ENCODE measurements around the gene MTR. TPM values are rescaled to one million over a fixed set of nuclear protein-coding genes. Genes with fewer than 3 reads are reported as not detected.

The MTR gene
- total RNA-seq (2014; rRNA removed; shearing (Covaris generic)) (22.3 and 23.0 TPM in 2 replicates), total RNA-seq (2022) (59.0 and 63.8 TPM in 2 replicates), Bru-seq, nascent RNA (percentile 89 among the genes with signal in this experiment), BruChase-seq, experiment 1, labeled RNA remaining after a 6-hour chase (percentile 85 among the genes with signal in this experiment), BruChase-seq, experiment 2, labeled RNA remaining after a 2-hour chase (percentile 88 among the genes with signal in this experiment)
- long read RNA-seq, full-length matches to known transcripts = 9 of 49 reads
- long read RNA-seq, partial matches to known transcripts = 1 of 49 reads
- long read RNA-seq, other reads (novel, unspliced or antisense) = 39 of 49 reads

DNA sequence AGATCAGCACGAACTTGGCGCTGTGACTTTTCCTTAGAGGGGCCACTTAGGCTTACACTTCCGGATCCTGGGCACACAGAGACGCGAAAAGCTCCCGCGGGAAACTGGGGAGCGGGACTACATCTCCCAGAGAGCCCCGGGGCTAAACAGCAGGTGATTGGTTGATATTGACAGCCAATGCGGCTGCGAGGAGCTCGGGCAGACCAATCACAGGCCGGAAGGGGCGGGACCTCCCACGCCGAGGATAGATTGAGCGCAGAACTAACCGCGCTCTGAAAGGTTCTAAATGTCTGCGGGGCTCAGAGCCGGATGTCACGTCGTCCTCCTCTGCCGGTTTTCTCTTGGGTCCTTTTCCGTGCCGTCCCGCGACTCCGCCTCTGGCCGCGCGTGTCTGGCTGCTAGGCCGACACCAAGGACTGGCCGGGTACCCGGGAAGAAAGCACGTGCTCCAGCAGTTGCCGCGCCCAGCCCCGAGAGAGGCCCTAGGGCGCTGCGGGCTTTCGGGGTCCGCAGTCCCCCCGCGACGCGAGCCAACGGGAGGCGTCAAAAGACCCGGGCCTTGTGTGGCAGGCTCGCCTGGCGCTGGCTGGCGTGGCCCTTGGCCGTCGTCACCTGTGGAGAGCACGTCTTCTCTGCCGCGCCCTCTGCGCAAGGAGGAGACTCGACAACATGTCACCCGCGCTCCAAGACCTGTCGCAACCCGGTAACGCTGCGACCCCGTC lies at the start of gene MTR:
TSS of gene MTR (plus strand) at position 258 of the 722 bp plus-strand sequence. CDS start at position 670, 412 bp downstream.
- DNase-seq (ENCODE audit: low spot score) = peak; percentile 98

DNA sequence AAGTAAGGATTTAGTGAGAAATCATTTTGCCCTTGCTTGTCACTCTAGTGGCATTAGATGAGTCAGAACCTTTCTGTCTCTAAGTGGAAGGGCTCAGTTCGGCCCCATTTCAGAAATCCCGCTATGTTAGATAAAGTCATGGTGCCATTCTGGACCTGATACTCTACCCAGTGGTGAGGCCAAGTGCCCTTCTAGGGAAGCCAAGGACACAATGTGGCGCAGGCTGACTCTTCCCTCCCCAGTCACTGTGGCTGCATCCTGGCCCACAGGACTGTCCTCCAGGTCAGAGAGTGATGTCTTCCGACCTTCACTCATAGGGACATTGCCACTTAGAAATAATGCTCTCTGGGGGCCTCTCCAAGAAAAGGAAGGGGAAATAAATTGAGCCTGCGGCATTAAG lies 48.3 kb upstream of the MTR start:
- H3K9me3 ChIP-seq (ENCODE audit: low read length) = no peaks in the 10 kb centered on the region
- TF ChIP-seq EZH2phosphoT487 (IDR thresholded peaks at IDR 0.05; ENCODE audit: borderline replicate concordance, low read depth, low read length) (no peak), CTCF (conservative IDR thresholded peaks at IDR 0.05; ENCODE audit: low read length) (no peak)
- no peaks in the 10 kb centered on the region for H3K79me2 ChIP-seq (ENCODE audit: insufficient read depth, low read depth, low read length)
- no peak overlapping the region for H2AFZ ChIP-seq (ENCODE audit: low read length)
- no peak overlapping the region for H3K4me3 ChIP-seq (ENCODE audit: low read depth, low read length, poor library complexity, severe bottlenecking)
- no peaks in the 10 kb centered on the region for H3K4me1 ChIP-seq (ENCODE audit: insufficient read depth, low read length, poor library complexity, severe bottlenecking)
- BruUV-seq (replicated peaks) = no TSS peak
- POLR2A ChIA-PET = interaction anchor here (0.5 to 0.7 kb wide), 2 partner anchors 27 to 82 kb away, joined by 3 read pairs; no protein-coding TSS in a partner anchor
- intact Hi-C loops (cut with micrococcal nuclease; ENCODE audit: unreplicated experiment) = no loop called here
- DNase-seq (ENCODE audit: low spot score) = no peak
- H3K36me3 ChIP-seq (ENCODE audit: insufficient read depth, low read length) = no peaks in the 10 kb centered on the region
- H3K4me2 ChIP-seq (ENCODE audit: low read length) = no peak overlapping the region
- CTCF ChIA-PET (ENCODE audit: unreplicated experiment) = no interaction called here
- no peak overlapping the region for H3K27ac ChIP-seq (ENCODE audit: low read depth, low read length, poor library complexity, severe bottlenecking)
- H4K20me1 ChIP-seq (ENCODE audit: insufficient read depth, low read length) = no peaks in the 10 kb centered on the region
- no peaks in the 10 kb centered on the region for H3K9me2 ChIP-seq (ENCODE audit: insufficient read depth, low read length)

More for the DNA sequence above, at the start of gene MTR:
- Histone ChIP-seq H3K4me3 (ENCODE audit: low read depth, low read length, poor library complexity, severe bottlenecking) (peak within 1 kb of the TSS; percentile 99), H3K27ac (ENCODE audit: low read depth, low read length, poor library complexity, severe bottlenecking) (peak within 1 kb of the TSS; percentile 77), H3K36me3 (ENCODE audit: insufficient read depth, low read length) (peaks cover 12% of the 10 kb centered on the region), H2AFZ (ENCODE audit: low read length) (peak within 1 kb of the TSS; percentile 100), H3K4me2 (ENCODE audit: low read length) (peak within 1 kb of the TSS; percentile 80), H3K4me1 (ENCODE audit: insufficient read depth, low read length, poor library complexity, severe bottlenecking) (peaks cover 27% of the 10 kb centered on the region), H4K20me1 (ENCODE audit: insufficient read depth, low read length) (peaks cover 5% of the 10 kb centered on the region; the same call in 1 of the 2 replicates), H3K9me3 (ENCODE audit: low read length) (no peaks in the 10 kb centered on the region; the same call in 1 of the 2 replicates), H3K79me2 (ENCODE audit: insufficient read depth, low read depth, low read length) (peaks cover 49% of the 10 kb centered on the region), H3K9me2 (ENCODE audit: insufficient read depth, low read length) (no peaks in the 10 kb centered on the region)
- CTCF ChIA-PET (ENCODE audit: unreplicated experiment) = interaction anchor here (0.9 kb wide), 1 partner anchor 37 kb away, joined by 3 read pairs; no protein-coding TSS in a partner anchor
- intact Hi-C loops (cut with micrococcal nuclease; ENCODE audit: unreplicated experiment) = loop anchor here (1.0 to 5.0 kb wide), 3 partner anchors 191 to 928 kb away; partner anchors contain the start of genes ERO1B, HEATR1 and LYST
- POLR2A ChIA-PET = interaction anchor here (0.6 to 3.5 kb wide), 13 partner anchors 9 to 695 kb away, joined by 3 to 20 read pairs (median 4); partner anchors contain the start of gene HEATR1
- no TSS peak for BruUV-seq (replicated peaks)
- TF ChIP-seq EZH2phosphoT487 (IDR thresholded peaks at IDR 0.05; ENCODE audit: borderline replicate concordance, low read depth, low read length) = no peak
- TF ChIP-seq CTCF (conservative IDR thresholded peaks at IDR 0.05; ENCODE audit: low read length) = no peak

Data from OCI-LY7 (cell line).